Thyroid gland (tissue), 4 donors: ENCODE measurements around the gene FAM124A. TPM values are rescaled to one million over a fixed set of nuclear protein-coding genes. Genes with fewer than 3 reads are reported as not detected.

Source experiments
- DNase-seq, 2 donors: peaks; one replicate each; pipeline ENCODE4 v3.0.0-alpha.2; 2019
- H3K27ac ChIP-seq, 3 donors: fragments of 200-600 bp; sonication (generic); 1 replicate in 2 of 3; 2 replicates in 1 of 3; pipeline ENCODE4 v1.5.1; 2016 to 2019; ENCODE audit warnings: mild to moderate bottlenecking in 1 of 3, moderate library complexity in 1 of 3
- H3K27me3 ChIP-seq: fragments of 200-600 bp; sonication (generic); one replicate; pipeline ENCODE4 v1.5.1; 2019
- H3K36me3 ChIP-seq, 2 donors: fragments of 200-600 bp; sonication (generic); one replicate each; pipeline ENCODE4 v1.5.1; 2016 to 2019
- H3K4me1 ChIP-seq, 2 donors: fragments of 200-600 bp; sonication (generic); one replicate each; pipeline ENCODE4 v1.5.1; 2017 to 2019
- H3K4me3 ChIP-seq, 3 donors: fragments of 200-600 bp; sonication (generic); replicated peaks in 1 of 3; 1 replicate in 2 of 3; 2 replicates in 1 of 3; pipeline ENCODE4 v1.5.1; 2016; ENCODE audit warnings: mild to moderate bottlenecking in 1 of 3
- H3K9me3 ChIP-seq: fragments of 200-600 bp; sonication (generic); one replicate; pipeline ENCODE4 v1.5.1; 2017
- POLR2A ChIP-seq, 2 donors: fragments of 450-650 bp; IDR thresholded peaks; one replicate each; pipeline ENCODE4 v1.6.1; 2017; ENCODE audit warnings: antibody characterized with exemption in 2 of 2, mild to moderate bottlenecking in 2 of 2, moderate library complexity in 1 of 2
- WGBS, 2 donors: methylation state at CpG; one replicate each; pipeline ENCODE4 v1.1.5; 2017; 5-methylcytosine and 5-hydroxymethylcytosine counted together
- intact Hi-C: fragments of 100-400 bp; cut with DNase I; formaldehyde crosslinking; loops from one replicate; pipeline ENCODE4 v1.15.1; 2023
- total RNA-seq, 4 donors: library from RNA; depleted of rRNA; stranded (reverse); fragments of >200 nt; gene quantifications; one replicate each; pipeline ENCODE4 v1.2.3, GENCODE V29; 2016
- TF ChIP-seq, protein P1 (sequence below), 6 experiments: fragments of 200-600 bp in 3 of 6; fragments of 450-650 bp in 3 of 6; sonication (generic) in 3 of 6; IDR thresholded peaks; one replicate each; pipeline ENCODE4 v1.5.1; 2016 to 2019; ENCODE audit warnings: antibody characterized with exemption in 6 of 6, mild to moderate bottlenecking in 2 of 6, inconsistent platforms in 1 of 6, moderate library complexity in 1 of 6

The FAM124A gene
- total RNA-seq, 4 donors from 2014 or later, result 9.1 to 11.4 (median 9.4) TPM

DNA sequence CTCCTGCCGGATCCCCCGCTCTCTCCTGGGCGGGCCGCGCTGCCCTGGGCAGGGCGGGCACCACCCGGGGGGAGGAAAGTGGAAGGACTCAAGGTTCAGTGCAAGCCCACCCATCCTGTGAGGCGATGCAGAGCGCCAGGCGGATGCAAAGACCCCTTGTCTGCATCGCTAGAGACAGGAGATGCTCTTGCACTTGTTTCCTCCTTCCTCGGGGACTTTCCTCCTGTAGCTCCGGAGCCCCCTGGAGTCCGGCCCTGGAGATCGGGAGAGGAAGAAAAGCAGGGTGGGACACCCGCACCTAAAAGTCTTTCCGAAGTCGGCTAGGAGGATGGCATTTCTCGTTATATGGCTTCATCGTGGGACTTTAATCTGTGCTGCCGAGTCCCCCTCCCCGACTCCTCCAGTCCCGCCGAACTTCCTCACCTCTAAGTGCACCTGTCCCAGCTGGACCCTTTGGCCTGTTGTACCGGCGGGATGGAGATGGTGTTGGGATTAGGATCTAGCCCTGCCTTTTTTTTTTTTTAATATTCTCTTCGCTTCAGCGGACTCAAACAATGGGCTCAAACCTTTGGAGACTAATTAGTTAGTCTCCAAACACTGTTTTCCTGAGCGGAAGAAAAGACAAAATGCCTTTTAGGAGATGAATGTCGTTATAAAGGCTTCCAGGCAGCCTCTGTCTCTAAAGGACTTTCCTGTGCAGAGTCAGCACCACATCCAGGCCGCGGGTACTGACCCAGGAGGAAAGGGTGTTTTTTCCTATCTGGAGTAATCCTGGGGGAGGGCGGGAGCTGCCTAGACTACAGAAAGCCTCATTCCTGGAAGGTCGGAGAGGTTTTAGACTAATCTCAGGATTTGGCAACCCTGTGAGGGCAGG is 725 bp downstream of the FAM124A start:
- no peaks in the 10 kb centered on the region for H3K9me3 ChIP-seq
- H3K27me3 ChIP-seq, result no peaks in the 10 kb centered on the region
- peak overlapping the region; percentile 13 to 82 (median 69) for H3K4me3 ChIP-seq
- intact Hi-C loops, result loop anchor here (5.0 kb wide), 1 partner anchor 64 kb away; no protein-coding TSS in a partner anchor
- 19 to 21% methylated on average over 27 to 30 of the region's 34 CpGs for WGBS, 2 donors
- no peaks in the 10 kb centered on the region for H3K36me3 ChIP-seq
- peak overlapping the region in 2 of 3 donors; percentile 45 to 57 for H3K27ac ChIP-seq
- peaks cover 6 to 28% of the 10 kb centered on the region in 2 donors for H3K4me1 ChIP-seq
- DNase-seq, result peak in 1 of 2 donors; percentile 20
- no peak for TF ChIP-seq POLR2A (IDR thresholded peaks at IDR 0.05)
- TF ChIP-seq, protein P1, sequence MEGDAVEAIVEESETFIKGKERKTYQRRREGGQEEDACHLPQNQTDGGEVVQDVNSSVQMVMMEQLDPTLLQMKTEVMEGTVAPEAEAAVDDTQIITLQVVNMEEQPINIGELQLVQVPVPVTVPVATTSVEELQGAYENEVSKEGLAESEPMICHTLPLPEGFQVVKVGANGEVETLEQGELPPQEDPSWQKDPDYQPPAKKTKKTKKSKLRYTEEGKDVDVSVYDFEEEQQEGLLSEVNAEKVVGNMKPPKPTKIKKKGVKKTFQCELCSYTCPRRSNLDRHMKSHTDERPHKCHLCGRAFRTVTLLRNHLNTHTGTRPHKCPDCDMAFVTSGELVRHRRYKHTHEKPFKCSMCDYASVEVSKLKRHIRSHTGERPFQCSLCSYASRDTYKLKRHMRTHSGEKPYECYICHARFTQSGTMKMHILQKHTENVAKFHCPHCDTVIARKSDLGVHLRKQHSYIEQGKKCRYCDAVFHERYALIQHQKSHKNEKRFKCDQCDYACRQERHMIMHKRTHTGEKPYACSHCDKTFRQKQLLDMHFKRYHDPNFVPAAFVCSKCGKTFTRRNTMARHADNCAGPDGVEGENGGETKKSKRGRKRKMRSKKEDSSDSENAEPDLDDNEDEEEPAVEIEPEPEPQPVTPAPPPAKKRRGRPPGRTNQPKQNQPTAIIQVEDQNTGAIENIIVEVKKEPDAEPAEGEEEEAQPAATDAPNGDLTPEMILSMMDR (IDR thresholded peaks at IDR 0.05), result no peak

DNA sequence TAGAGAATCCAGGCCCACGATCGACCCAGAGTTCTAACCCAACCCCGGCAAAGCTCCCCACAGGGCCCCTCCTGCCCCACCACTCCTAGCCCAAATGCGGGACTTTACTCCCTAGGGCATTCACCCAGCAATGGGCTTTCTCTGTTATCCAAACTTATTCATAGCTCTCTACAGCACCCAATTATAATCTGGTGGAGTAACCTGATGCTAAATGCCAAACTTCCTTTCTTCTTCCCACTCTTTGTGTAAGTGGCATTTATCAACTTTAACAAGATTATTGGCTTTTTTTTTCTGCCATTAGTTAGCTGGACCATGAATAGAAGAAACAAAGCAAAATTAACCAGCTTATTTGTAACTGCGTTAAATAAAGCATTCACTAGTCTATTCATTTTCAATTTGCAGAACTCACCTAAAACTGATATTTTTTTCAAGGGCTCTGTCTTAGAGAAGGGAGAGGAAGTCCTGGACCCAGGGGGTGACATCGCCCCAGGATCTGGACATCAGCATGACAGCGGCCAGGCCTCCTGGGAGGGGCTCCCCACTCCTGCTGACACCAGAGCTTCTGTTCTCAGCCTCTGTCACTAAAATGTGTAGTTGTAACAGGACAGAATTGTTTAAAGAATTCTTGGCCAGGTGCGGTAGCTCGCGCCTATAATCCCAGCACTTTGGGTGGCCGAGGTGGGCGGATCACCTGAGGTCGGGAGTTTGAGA is 1.5 kb downstream of the FAM124A start:
- H3K36me3 ChIP-seq, result no peaks in the 10 kb centered on the region
- no peak overlapping the region for H3K27ac ChIP-seq
- DNase-seq, result no peak
- no peaks in the 10 kb centered on the region for H3K9me3 ChIP-seq
- intact Hi-C loops, result loop anchor here (5.0 kb wide), 1 partner anchor 64 kb away; no protein-coding TSS in a partner anchor
- no peaks in the 10 kb centered on the region for H3K27me3 ChIP-seq
- H3K4me3 ChIP-seq, result peak overlapping the region in 1 of 3 donors; percentile 69
- TF ChIP-seq, protein P1 (IDR thresholded peaks at IDR 0.05), result no peak
- no peak for TF ChIP-seq POLR2A (IDR thresholded peaks at IDR 0.05)
- 87 to 90% methylated on average over 13 of the region's 13 CpGs for WGBS, 2 donors
- H3K4me1 ChIP-seq, result peaks cover 6 to 28% of the 10 kb centered on the region in 2 donors

DNA sequence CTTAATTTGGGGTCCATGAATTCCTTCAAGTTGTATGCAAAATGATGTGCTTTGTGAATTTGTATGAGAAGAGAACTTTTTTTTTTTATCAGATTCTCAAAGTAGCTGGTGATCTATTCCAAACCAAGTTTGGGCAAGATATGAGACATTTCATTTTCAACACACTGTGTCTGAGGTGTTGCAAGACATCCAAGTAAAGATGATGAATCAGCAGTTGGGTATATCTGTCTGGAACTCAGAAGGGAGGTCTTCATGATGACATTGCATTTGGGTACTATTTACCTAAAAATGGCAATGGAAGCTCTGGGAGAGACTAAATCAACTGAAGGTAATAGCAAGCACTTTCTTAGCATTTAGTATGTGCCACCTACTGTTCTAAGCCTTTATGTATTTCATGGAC is 2.8 kb downstream of the FAM124A start:
- no peak for TF ChIP-seq POLR2A (IDR thresholded peaks at IDR 0.05)
- TF ChIP-seq, protein P1 (IDR thresholded peaks at IDR 0.05), result no peak
- H3K9me3 ChIP-seq, result no peaks in the 10 kb centered on the region
- H3K27me3 ChIP-seq, result no peaks in the 10 kb centered on the region
- DNase-seq, result no peak
- intact Hi-C loops, result no loop called here
- H3K36me3 ChIP-seq, result no peaks in the 10 kb centered on the region
- H3K27ac ChIP-seq, result no peak overlapping the region
- H3K4me3 ChIP-seq, result no peak overlapping the region
- H3K4me1 ChIP-seq, result peaks cover 11 to 33% of the 10 kb centered on the region in 2 donors

DNA sequence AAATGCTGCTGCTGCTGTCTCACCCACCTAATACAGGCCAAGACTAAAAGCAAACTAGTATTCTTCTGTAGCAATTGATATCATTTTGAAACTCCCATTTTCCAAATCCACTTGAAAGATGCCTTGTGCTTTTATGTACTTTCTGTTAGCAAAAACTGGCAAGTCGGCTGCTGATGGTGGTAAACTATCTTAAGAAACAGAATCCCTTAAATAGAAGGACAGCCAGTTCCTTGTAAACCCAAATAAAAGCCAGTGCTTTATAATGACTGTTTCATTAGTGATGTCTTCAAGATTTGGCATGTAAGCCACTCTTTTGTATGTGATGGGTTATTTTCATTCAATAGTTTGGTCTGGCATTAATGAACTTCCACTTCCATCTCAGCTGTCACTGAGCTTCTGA is 5.2 kb downstream of the FAM124A start:
- no peak for TF ChIP-seq POLR2A (IDR thresholded peaks at IDR 0.05)
- TF ChIP-seq, protein P1 (IDR thresholded peaks at IDR 0.05), result no peak
- no peaks in the 10 kb centered on the region for H3K36me3 ChIP-seq
- no peaks in the 10 kb centered on the region for H3K27me3 ChIP-seq
- DNase-seq, result no peak
- H3K4me1 ChIP-seq, result peaks cover 16 to 37% of the 10 kb centered on the region in 2 donors
- 83 to 100% methylated on average over 1 of the region's 1 CpG for WGBS, 2 donors
- H3K4me3 ChIP-seq, result no peak overlapping the region
- H3K9me3 ChIP-seq, result no peaks in the 10 kb centered on the region
- H3K27ac ChIP-seq, result no peak overlapping the region
- intact Hi-C loops, result no loop called here
